Pancreas (tissue), 10 donors: ENCODE data around the gene CACNA1C. TPM values are rescaled to one million over a fixed set of nuclear protein-coding genes. Genes with fewer than 3 reads are reported as not detected.
A peak's percentile ranks its signal among the peaks of the same experiment; 100 is the strongest.

Experiments used
- ATAC-seq, 4 donors: fragments of 200-7000 bp; cut with Tn5 transposase; one replicate each; pipeline versions ENCODE4 v1.8.0 to v1.9.1; 2020; ENCODE audit warnings: mild to moderate bottlenecking in 4 of 4, moderate library complexity in 4 of 4
- DNase-seq, 6 donors: peaks; one replicate each; pipeline ENCODE4 v3.0.0-alpha.2; 2020
- FAIRE-seq: peaks from 2 replicates; lab custom pipeline; 2012; peaks lifted over from hg19 to GRCh38; lab: Jason Lieb, UNC
- H3K27ac ChIP-seq, 4 donors: fragments of 200-600 bp; sonication (generic); 1 replicate in 3 of 4; 2 replicates in 1 of 4; pipeline versions ENCODE4 v1.5.0 to v1.8.0; 2020
- H3K27me3 ChIP-seq, 4 donors: fragments of 200-600 bp; one replicate each; pipeline ENCODE4 v1.8.0; 2021
- H3K36me3 ChIP-seq, 3 donors: fragments of 200-600 bp; sonication (generic) in 1 of 3; one replicate each; pipeline versions ENCODE4 v1.5.0 to v1.8.0; 2020 to 2021
- H3K4me1 ChIP-seq, 3 donors: fragments of 200-600 bp; one replicate each; pipeline ENCODE4 v1.8.0; 2021
- H3K4me3 ChIP-seq, 4 donors: fragments of 200-600 bp; sonication (generic) in 2 of 4; one replicate each; pipeline versions ENCODE4 v1.5.0 to v1.8.0; 2020 to 2021
- H3K9me3 ChIP-seq, 4 donors: fragments of 200-600 bp; one replicate each; pipeline ENCODE4 v1.8.0; 2021
- CTCF ChIP-seq, 4 donors: fragments of 200-600 bp; sonication (generic) in 3 of 4; IDR thresholded peaks; one replicate each; pipeline versions ENCODE4 v1.5.0 to v1.8.0; 2021; ENCODE audit warnings: antibody characterized with exemption in 4 of 4
- WGBS, 2 donors: extraction: QIAGEN DNeasy Blood & Tissue Kit; methylation state at CpG; one replicate each; pipeline ENCODE4 v1.1.7; 2013; 5-methylcytosine and 5-hydroxymethylcytosine counted together
- intact Hi-C, 3 donors: fragments of 100-400 bp; cut with DNase I; formaldehyde crosslinking; loops; one replicate each; pipeline versions ENCODE4 v1.11.1 to v1.14.2; 2022
- polyA plus RNA-seq, 2 donors: library from polyadenylated mRNA; stranded (reverse); fragments of 200-250 nt; gene quantifications; one replicate each; pipeline ENCODE4 v1.2.3, GENCODE V29; 2013
- total RNA-seq, 6 donors: library from RNA; stranded (reverse); fragmentation: NEBNext Ultra II Directional in 4 of 6; extraction: Animal tissue kit (Norgen Biotek cat#: 25700) in 4 of 6; gene quantifications; one replicate each; pipeline versions ENCODE4 v1.2.1 to v1.2.4, GENCODE V29; 2021 to 2023
- donor health status: healthy with polysubstance abuse.
- donor health status: DM: no; HTN: no; CAD: no; lungs with moderate emphysema.
- donor health status: DM: no; HTN: no; CAD: no.
- donor health status: control.
- donor health status: control.
- donor health status: Bipolar disorder and iron deficiency.
- donor health status: DM: yes; HTN: yes; CAD: no.
- donor health status: DM: no; HTN: no; CAD: no.
- donor health status: DM: no; HTN: no; CAD: no.
- donor health status: DM: yes; HTN: yes; CAD: no.

The CACNA1C gene
- total and polyA plus RNA-seq, 8 donors, result 1.2 to 3.8 (median 2.3) TPM

- no peaks in the 10 kb centered on the region for H3K36me3 ChIP-seq
- no peaks in the 10 kb centered on the region for H3K9me3 ChIP-seq
- no peaks in the 10 kb centered on the region for H3K27me3 ChIP-seq
- TF ChIP-seq CTCF (IDR thresholded peaks at IDR 0.05), result no peak
- FAIRE-seq (no peak), ATAC-seq (no peak), DNase-seq (no peak)
- WGBS, 2 donors, result 70 to 73% methylated on average over 8 of the region's 8 CpGs
- H3K27ac ChIP-seq, result no peak overlapping the region
- intact Hi-C loops, result no loop called here
- no peak overlapping the region for H3K4me3 ChIP-seq
- H3K4me1 ChIP-seq, result no peaks in the 10 kb centered on the region
These were observed 595.6 kb downstream of the CACNA1C start for GRCh38 chr12:2648406-2648805.

GRCh38 chr12:2649201-2650030 is 596.6 kb downstream of the CACNA1C start:
- DNase-seq (no peak), ATAC-seq (no peak), FAIRE-seq (no peak)
- no peaks in the 10 kb centered on the region for H3K4me1 ChIP-seq
- intact Hi-C loops, result no loop called here
- H3K27ac ChIP-seq, result no peak overlapping the region
- H3K4me3 ChIP-seq, result no peak overlapping the region
- H3K36me3 ChIP-seq, result no peaks in the 10 kb centered on the region
- TF ChIP-seq CTCF (IDR thresholded peaks at IDR 0.05), result no peak
- WGBS, 2 donors, result 65 to 74% methylated on average over 16 of the region's 16 CpGs
- H3K9me3 ChIP-seq, result no peaks in the 10 kb centered on the region
- no peaks in the 10 kb centered on the region for H3K27me3 ChIP-seq

- H3K4me3 ChIP-seq, result no peak overlapping the region
- no peaks in the 10 kb centered on the region for H3K4me1 ChIP-seq
- FAIRE-seq, result no peak
- ATAC-seq, result no peak
- intact Hi-C loops, result no loop called here
- peak in 1 of 6 donors; percentile 2 for DNase-seq
- TF ChIP-seq CTCF (IDR thresholded peaks at IDR 0.05), result no peak
- no peaks in the 10 kb centered on the region for H3K36me3 ChIP-seq
- H3K27me3 ChIP-seq, result no peaks in the 10 kb centered on the region
- H3K27ac ChIP-seq, result no peak overlapping the region
- H3K9me3 ChIP-seq, result no peaks in the 10 kb centered on the region
- 56 to 59% methylated on average over 17 of the region's 17 CpGs for WGBS, 2 donors
These were observed 597.7 kb downstream of the CACNA1C start for GRCh38 chr12:2650261-2651067.

- TF ChIP-seq CTCF (IDR thresholded peaks at IDR 0.05), result no peak
- no peak overlapping the region for H3K27ac ChIP-seq
- no peaks in the 10 kb centered on the region for H3K27me3 ChIP-seq
- FAIRE-seq (no peak), ATAC-seq (no peak), DNase-seq (peak in 2 of 6 donors; percentile 2 to 42)
- H3K36me3 ChIP-seq, result no peaks in the 10 kb centered on the region
- no peak overlapping the region for H3K4me3 ChIP-seq
- intact Hi-C loops, result no loop called here
- H3K9me3 ChIP-seq, result no peaks in the 10 kb centered on the region
- no peaks in the 10 kb centered on the region for H3K4me1 ChIP-seq
- 77 to 80% methylated on average over 32 of the region's 32 CpGs for WGBS, 2 donors
These were observed 598.5 kb downstream of the CACNA1C start for GRCh38 chr12:2651068-2651965.
